Endothelial cell (in vitro differentiated cells): ENCODE results near the gene TMEM192. TPM values are rescaled to one million over a fixed set of nuclear protein-coding genes. Genes with fewer than 3 reads are reported as not detected.

Source experiments
- DNase-seq: peaks from one replicate; pipeline ENCODE4 v3.0.0; 2021; ENCODE audit warnings: low spot score
- H3K27ac Mint-ChIP-seq: one replicate; pipeline ENCODE4 v1.8.0; 2021; ENCODE audit warnings: mixed read lengths, inconsistent platforms; ENCODE audit not compliant: unreplicated experiment
- H3K27me3 Mint-ChIP-seq: one replicate; pipeline ENCODE4 v1.8.0; 2021; ENCODE audit warnings: mild to moderate bottlenecking, moderate library complexity, mixed read lengths, inconsistent platforms; ENCODE audit not compliant: unreplicated experiment
- H3K36me3 Mint-ChIP-seq: one replicate; pipeline ENCODE4 v1.8.0; 2021; ENCODE audit warnings: mild to moderate bottlenecking, low read depth, mixed read lengths, inconsistent platforms; ENCODE audit not compliant: unreplicated experiment
- H3K4me1 Mint-ChIP-seq: one replicate; pipeline ENCODE4 v1.8.0; 2021; ENCODE audit warnings: mild to moderate bottlenecking, mixed read lengths, inconsistent platforms; ENCODE audit not compliant: unreplicated experiment
- H3K4me3 Mint-ChIP-seq: one replicate; pipeline ENCODE4 v1.8.0; 2021; ENCODE audit warnings: mild to moderate bottlenecking, mixed read lengths, inconsistent platforms; ENCODE audit not compliant: unreplicated experiment
- H3K9me3 Mint-ChIP-seq: one replicate; pipeline ENCODE4 v1.8.0; 2021; ENCODE audit warnings: mixed read lengths, inconsistent platforms; ENCODE audit not compliant: unreplicated experiment
- total RNA-seq: library from RNA; stranded (reverse); fragmentation: NEBNext Ultra II Directional; extraction: Animal tissue kit (Norgen Biotek cat#: 25700); gene quantifications from one replicate; pipeline ENCODE4 v1.2.1, GENCODE V29; 2021; ENCODE audit not compliant: unreplicated experiment
- TF ChIP-seq, protein P1 (sequence below): fragments of 200-600 bp; sonication (generic); IDR thresholded peaks from one replicate; pipeline ENCODE4 v1.5.0; 2021; ENCODE audit warnings: antibody characterized with exemption; ENCODE audit not compliant: unreplicated experiment

The TMEM192 gene
- total RNA-seq, 1 donor from 2014 or later = 11.6 TPM

DNA sequence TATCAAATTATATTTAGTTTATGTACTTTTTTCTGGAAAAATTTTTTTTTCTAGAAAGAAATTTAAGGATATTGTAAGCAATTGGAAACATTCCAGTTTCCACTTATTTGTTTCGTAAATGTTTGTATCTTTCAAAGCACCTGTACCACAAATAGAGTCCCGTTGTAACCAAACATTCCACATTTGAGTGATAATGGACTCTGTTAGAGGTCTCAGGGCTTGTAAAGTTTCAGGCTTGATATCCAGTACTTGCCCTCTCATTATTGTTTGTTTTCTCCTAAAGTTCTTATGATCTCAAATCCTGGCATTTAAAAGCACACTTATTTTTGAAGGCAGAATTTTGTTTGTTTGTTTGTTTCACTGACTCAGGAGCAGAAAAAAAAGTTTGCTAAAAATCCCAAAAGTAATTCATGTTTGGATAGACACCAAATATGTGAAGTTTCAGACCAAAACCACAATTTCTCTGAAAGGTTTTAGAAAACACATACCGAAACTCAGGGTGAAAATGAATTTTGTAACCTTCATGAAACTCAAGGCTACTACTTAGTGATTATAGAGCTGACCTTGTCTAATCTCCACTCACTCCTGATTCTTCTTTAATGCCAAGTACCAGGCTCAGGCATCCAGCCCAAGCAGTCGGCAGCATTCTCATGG, 5.7 kb upstream of the TMEM192 start:
- Mint-ChIP-seq H3K4me3 (no peak overlapping the region), H3K4me1 (no peaks in the 10 kb centered on the region), H3K27me3 (no peaks in the 10 kb centered on the region), H3K9me3 (no peaks in the 10 kb centered on the region), H3K36me3 (no peaks in the 10 kb centered on the region), H3K27ac (no peak overlapping the region)
- TF ChIP-seq, protein P1, sequence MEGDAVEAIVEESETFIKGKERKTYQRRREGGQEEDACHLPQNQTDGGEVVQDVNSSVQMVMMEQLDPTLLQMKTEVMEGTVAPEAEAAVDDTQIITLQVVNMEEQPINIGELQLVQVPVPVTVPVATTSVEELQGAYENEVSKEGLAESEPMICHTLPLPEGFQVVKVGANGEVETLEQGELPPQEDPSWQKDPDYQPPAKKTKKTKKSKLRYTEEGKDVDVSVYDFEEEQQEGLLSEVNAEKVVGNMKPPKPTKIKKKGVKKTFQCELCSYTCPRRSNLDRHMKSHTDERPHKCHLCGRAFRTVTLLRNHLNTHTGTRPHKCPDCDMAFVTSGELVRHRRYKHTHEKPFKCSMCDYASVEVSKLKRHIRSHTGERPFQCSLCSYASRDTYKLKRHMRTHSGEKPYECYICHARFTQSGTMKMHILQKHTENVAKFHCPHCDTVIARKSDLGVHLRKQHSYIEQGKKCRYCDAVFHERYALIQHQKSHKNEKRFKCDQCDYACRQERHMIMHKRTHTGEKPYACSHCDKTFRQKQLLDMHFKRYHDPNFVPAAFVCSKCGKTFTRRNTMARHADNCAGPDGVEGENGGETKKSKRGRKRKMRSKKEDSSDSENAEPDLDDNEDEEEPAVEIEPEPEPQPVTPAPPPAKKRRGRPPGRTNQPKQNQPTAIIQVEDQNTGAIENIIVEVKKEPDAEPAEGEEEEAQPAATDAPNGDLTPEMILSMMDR = no peak
- DNase-seq = no peak

DNA sequence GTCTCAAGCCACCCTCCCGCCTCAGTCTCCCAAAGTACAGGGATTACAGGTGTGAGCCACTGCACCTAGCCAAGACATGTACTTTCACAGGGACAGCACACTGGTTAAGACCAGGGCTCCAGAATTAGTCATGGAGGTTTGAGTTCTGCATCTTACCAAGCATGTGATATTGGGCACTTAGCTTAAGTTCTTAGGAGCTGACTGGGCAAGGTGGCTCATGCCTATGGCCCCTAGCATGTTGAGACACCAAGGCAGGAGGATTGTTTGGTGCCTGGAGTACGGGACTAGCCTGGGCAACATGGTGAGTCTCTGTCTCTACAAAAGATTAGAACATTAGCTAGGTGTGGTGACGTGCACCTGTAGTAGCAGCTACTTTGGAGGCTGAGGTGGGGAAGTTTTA, 2.6 kb upstream of the TMEM192 start:
- H3K4me1 Mint-ChIP-seq = peaks cover 9% of the 10 kb centered on the region
- no peak overlapping the region for H3K4me3 Mint-ChIP-seq
- no peaks in the 10 kb centered on the region for H3K27me3 Mint-ChIP-seq
- DNase-seq = no peak
- no peaks in the 10 kb centered on the region for H3K36me3 Mint-ChIP-seq
- no peaks in the 10 kb centered on the region for H3K9me3 Mint-ChIP-seq
- no peak overlapping the region for H3K27ac Mint-ChIP-seq
- TF ChIP-seq, protein P1 = no peak

DNA sequence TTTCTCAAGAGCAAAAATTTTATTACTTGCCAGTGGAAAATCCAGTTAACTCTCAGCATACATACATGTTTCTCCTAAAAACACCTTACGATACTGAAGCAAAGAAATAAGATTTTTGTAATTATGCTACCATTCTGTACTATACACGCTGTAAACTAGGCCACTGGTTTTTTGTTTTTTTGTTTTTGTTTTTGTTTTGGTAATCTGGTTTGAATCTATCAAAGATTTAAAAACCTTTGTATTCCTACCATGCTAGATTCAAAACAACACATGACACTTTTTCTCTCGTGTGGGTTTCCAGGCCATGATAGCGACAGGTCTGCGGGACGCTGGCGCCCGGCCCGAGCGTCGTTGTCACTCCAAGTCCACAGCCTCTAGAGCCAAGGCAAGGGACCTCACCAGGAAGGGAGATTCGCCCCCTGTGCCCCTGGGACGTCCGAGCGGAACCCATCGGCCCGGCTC, 723 bp downstream of the TMEM192 start:
- Mint-ChIP-seq H3K4me3 (peak overlapping the region; percentile 92), H3K9me3 (no peaks in the 10 kb centered on the region), H3K27ac (peak overlapping the region; percentile 82), H3K36me3 (no peaks in the 10 kb centered on the region), H3K27me3 (no peaks in the 10 kb centered on the region), H3K4me1 (peaks cover 9% of the 10 kb centered on the region)
- DNase-seq = no peak
- TF ChIP-seq, protein P1 = no peak

DNA sequence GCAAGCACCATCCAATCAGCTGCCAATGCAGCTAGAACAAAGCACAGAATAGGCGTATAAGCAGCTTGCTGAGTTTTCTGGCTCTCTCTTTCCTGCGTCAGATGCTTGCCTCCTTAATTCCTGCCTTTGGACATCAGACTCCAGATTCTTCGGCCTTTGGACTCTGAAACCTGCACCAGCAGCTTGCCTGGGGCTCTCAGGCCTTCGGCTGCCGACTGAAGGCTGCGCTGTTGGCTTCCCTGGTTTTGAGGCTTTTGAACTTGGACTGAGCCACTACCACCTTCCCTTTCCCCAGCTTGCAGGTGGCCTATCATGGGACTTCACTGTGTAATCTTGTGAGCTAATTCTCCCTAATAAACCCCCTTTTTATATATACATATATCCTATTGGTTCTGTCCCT, 6.1 kb downstream of the TMEM192 start:
- no peak overlapping the region for H3K4me3 Mint-ChIP-seq
- no peaks in the 10 kb centered on the region for H3K36me3 Mint-ChIP-seq
- no peak for DNase-seq
- no peaks in the 10 kb centered on the region for H3K4me1 Mint-ChIP-seq
- TF ChIP-seq, protein P1 = no peak
- H3K27ac Mint-ChIP-seq = no peak overlapping the region
- H3K27me3 Mint-ChIP-seq = no peaks in the 10 kb centered on the region
- no peaks in the 10 kb centered on the region for H3K9me3 Mint-ChIP-seq

DNA sequence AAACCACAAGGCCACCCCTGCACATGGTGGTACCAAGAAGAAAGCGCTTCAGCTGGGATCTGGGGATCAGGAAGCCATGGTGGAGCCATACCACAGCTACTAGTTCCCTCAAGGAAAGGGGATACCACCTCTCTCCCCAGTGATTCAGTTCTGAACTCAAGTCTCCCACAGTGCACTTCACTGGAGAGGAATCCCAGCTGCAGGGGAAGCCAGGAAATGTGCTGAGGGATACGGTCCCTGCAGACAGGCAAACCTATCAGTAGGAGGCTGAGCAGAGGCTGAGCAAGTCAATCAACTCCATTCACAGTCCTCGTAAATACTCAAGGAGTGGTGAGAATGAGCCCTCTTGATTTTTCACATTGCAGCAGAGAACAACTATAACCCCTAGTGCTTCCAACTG, 11.0 kb downstream of the TMEM192 start:
- no peaks in the 10 kb centered on the region for H3K36me3 Mint-ChIP-seq
- H3K4me1 Mint-ChIP-seq = no peaks in the 10 kb centered on the region
- no peak overlapping the region for H3K27ac Mint-ChIP-seq
- DNase-seq = no peak
- no peak overlapping the region for H3K4me3 Mint-ChIP-seq
- TF ChIP-seq, protein P1 = no peak
- no peaks in the 10 kb centered on the region for H3K9me3 Mint-ChIP-seq
- no peaks in the 10 kb centered on the region for H3K27me3 Mint-ChIP-seq
